Keratinocyte (primary cell): ENCODE results near the gene FTO. TPM values are rescaled to one million over a fixed set of nuclear protein-coding genes. Genes with fewer than 3 reads are reported as not detected.

ENCODE experiments used
- DNase-seq: peaks from one replicate; pipeline ENCODE4 v3.0.0-alpha.2; 2011; ENCODE audit warnings: low read depth, missing footprints, low spot score
- FAIRE-seq: peaks from 2 replicates; lab custom pipeline; 2011; peaks lifted over from hg19 to GRCh38; lab: Jason Lieb, UNC
- H2AFZ ChIP-seq: 2 replicates; pipeline ENCODE4 v1.6.0; 2012; ENCODE audit warnings: low read length, control low read depth, inconsistent platforms; ENCODE audit not compliant: control insufficient read depth
- H3K27ac ChIP-seq: 2 replicates; pipeline ENCODE4 v1.5.1; 2011; ENCODE audit warnings: low read length; ENCODE audit not compliant: control insufficient read depth, insufficient read depth
- H3K27me3 ChIP-seq: 3 replicates; pipeline ENCODE4 v1.6.0; 2011; ENCODE audit warnings: low read length; ENCODE audit not compliant: control insufficient read depth, insufficient read depth; ENCODE audit errors: extremely low read depth
- H3K36me3 ChIP-seq, 2 experiments: 2 replicates in 1 of 2; 3 replicates in 1 of 2; pipeline ENCODE4 v1.5.1; 2011; ENCODE audit warnings: low read length in 2 of 2, mild to moderate bottlenecking in 1 of 2; ENCODE audit not compliant: control insufficient read depth in 2 of 2, insufficient read depth in 2 of 2; ENCODE audit errors: extremely low read depth in 1 of 2
- H3K4me1 ChIP-seq: 3 replicates; pipeline ENCODE4 v1.5.1; 2011; ENCODE audit warnings: low read length; ENCODE audit not compliant: control insufficient read depth, insufficient read depth; ENCODE audit errors: extremely low read depth
- H3K4me2 ChIP-seq: 3 replicates; pipeline ENCODE4 v1.6.0; 2011; ENCODE audit warnings: low read depth, low read length; ENCODE audit not compliant: control insufficient read depth, insufficient read depth; ENCODE audit errors: extremely low read depth
- H3K4me3 ChIP-seq, 3 experiments: fragments of 200-600 bp in 1 of 3; sonication (generic) in 1 of 3; 2 replicates in 2 of 3; 3 replicates in 1 of 3; pipeline ENCODE4 v1.5.1; 2011 to 2016; ENCODE audit warnings: low read length in 3 of 3, mild to moderate bottlenecking in 3 of 3, control low read depth in 2 of 3, inconsistent platforms in 1 of 3, low read depth in 1 of 3, mixed read lengths in 1 of 3, mixed run types in 1 of 3, moderate library complexity in 1 of 3; ENCODE audit not compliant: control insufficient read depth in 2 of 3, insufficient read depth in 2 of 3; ENCODE audit errors: extremely low read depth in 1 of 3
- H3K79me2 ChIP-seq: 2 replicates; pipeline ENCODE4 v1.6.0; 2012; ENCODE audit warnings: low read length; ENCODE audit not compliant: control insufficient read depth, insufficient read depth
- H3K9ac ChIP-seq: 3 replicates; pipeline ENCODE4 v1.6.0; 2011; ENCODE audit warnings: low read length; ENCODE audit not compliant: control insufficient read depth, insufficient read depth; ENCODE audit errors: extremely low read depth
- H3K9me1 ChIP-seq: 3 replicates; pipeline ENCODE4 v1.6.0; 2011; ENCODE audit warnings: low read length; ENCODE audit not compliant: control insufficient read depth, insufficient read depth; ENCODE audit errors: extremely low read depth
- H3K9me3 ChIP-seq: 2 replicates; pipeline ENCODE4 v1.5.1; 2012; ENCODE audit warnings: low read depth, low read length; ENCODE audit not compliant: control insufficient read depth
- H4K20me1 ChIP-seq: 3 replicates; pipeline ENCODE4 v1.6.0; 2011; ENCODE audit warnings: low read length; ENCODE audit not compliant: control insufficient read depth, insufficient read depth; ENCODE audit errors: extremely low read depth
- CTCF ChIP-seq, 3 experiments: IDR thresholded peaks in 1 of 3; conservative IDR thresholded peaks in 1 of 3; optimal IDR thresholded peaks in 1 of 3; 2 replicates in 2 of 3; 3 replicates in 1 of 3; pipeline versions ENCODE3 to v1.5.1; 2011; ENCODE audit warnings: low read length in 3 of 3, mild to moderate bottlenecking in 3 of 3, moderate library complexity in 2 of 3, control low read depth in 1 of 3, inconsistent platforms in 1 of 3; ENCODE audit not compliant: insufficient read depth in 2 of 3; ENCODE audit errors: extremely low read depth in 1 of 3
- EZH2 ChIP-seq: IDR thresholded peaks from one replicate; pipeline ENCODE4 v1.6.1; 2012; ENCODE audit warnings: inconsistent platforms, mild to moderate bottlenecking, low read length, moderate library complexity
- dilution Hi-C: fragments of 300-500 bp; cut with MboI; formaldehyde crosslinking; loops from one replicate; pipeline ENCODE4 v1.7.0; 2020; ENCODE audit warnings: low sequenced_read_pairs; ENCODE audit not compliant: extremely low pct_ligation_motif_present
- polyA plus RNA-seq, 5 experiments: library from polyadenylated mRNA; depleted of rRNA in 3 of 5; stranded (reverse) in 3 of 5; stranded (forward) in 1 of 5; unstranded in 1 of 5; fragments of >200 nt; gene quantifications; 1 replicate in 1 of 5; 2 replicates in 3 of 5; 3 replicates in 1 of 5; pipeline versions ENCODE4 v1.2.1 to v1.2.3, GENCODE V29; 2011 to 2012; ENCODE audit warnings: missing spikeins in 2 of 5, low read depth in 1 of 5, low replicate concordance in 1 of 5

FTO gene
- polyA plus RNA-seq, 1 donor (not counting 4 experiments of a cell fraction or from before 2014, with no cell fraction given), result 56.4 TPM

- Histone ChIP-seq H3K79me2 (no peaks in the 10 kb centered on the region), H2AFZ (no peak overlapping the region), H3K4me3 (no peak overlapping the region), H3K27me3 (no peaks in the 10 kb centered on the region), H3K9me3 (no peaks in the 10 kb centered on the region), H4K20me1 (no peaks in the 10 kb centered on the region), H3K36me3 (no peaks in the 10 kb centered on the region), H3K4me1 (no peaks in the 10 kb centered on the region), H3K9ac (no peak overlapping the region), H3K27ac (no peak overlapping the region), H3K9me1 (no peaks in the 10 kb centered on the region), H3K4me2 (no peak overlapping the region)
- no peak for TF ChIP-seq EZH2
- DNase-seq, result no peak
- dilution Hi-C loops, result no loop called here
- no peak for FAIRE-seq
Observed at GRCh38 chr16:54118846-54119245, 414.9 kb downstream of the FTO start.

- Histone ChIP-seq H3K4me2 (no peak overlapping the region), H3K4me3 (no peak overlapping the region), H3K27ac (no peak overlapping the region), H3K9me3 (no peaks in the 10 kb centered on the region), H3K4me1 (no peaks in the 10 kb centered on the region), H3K9ac (no peak overlapping the region), H2AFZ (no peak overlapping the region), H3K36me3 (no peaks in the 10 kb centered on the region), H4K20me1 (no peaks in the 10 kb centered on the region), H3K9me1 (no peaks in the 10 kb centered on the region), H3K27me3 (no peaks in the 10 kb centered on the region), H3K79me2 (no peaks in the 10 kb centered on the region)
- dilution Hi-C loops, result no loop called here
- DNase-seq, result no peak
- TF ChIP-seq EZH2 (no peak), CTCF (optimal IDR thresholded peaks at IDR 0.05 in 1 of 3, IDR thresholded peaks at IDR 0.05 in 1 of 3, conservative IDR thresholded peaks at IDR 0.05 in 1 of 3; ENCODE audit: extremely low read depth in 1 of 3, insufficient read depth in 2 of 3, low read length in 3 of 3) (no peak)
- FAIRE-seq, result no peak
Observed at GRCh38 chr16:54120846-54121480, 417.0 kb downstream of the FTO start.
